ENCODE data around the gene FCGR3A. TPM values are rescaled to one million over a fixed set of nuclear protein-coding genes. Genes with fewer than 3 reads are reported as not detected.
"Not testable (repeated sequence)": the region's sequence is repeated elsewhere in the genome, so short reads cannot be mapped to it uniquely, and the experiment has no call there.

FCGR3A gene
- total RNA-seq, 1 experiment from 2014 or later: not detected

GRCh38 chr1:161529463-161530104, 20.0 kb downstream of the FCGR3A start:
- H2AFZ ChIP-seq; BruUV-seq (replicated peaks); H3K27ac ChIP-seq; H3K27me3 ChIP-seq (ENCODE audit: insufficient read depth, low read depth); DNase-seq; H3K36me3 ChIP-seq (ENCODE audit: low read depth); POLR2A ChIA-PET (ENCODE audit: unreplicated experiment); H3K4me1 ChIP-seq (replicated peaks; ENCODE audit: insufficient read depth); H3K9me3 ChIP-seq (ENCODE audit: insufficient read depth, low read depth); H3K79me2 ChIP-seq (ENCODE audit: low read depth); H3K9me2 ChIP-seq (ENCODE audit: insufficient read depth); H3F3A ChIP-seq (ENCODE audit: insufficient read depth, low read depth); H4K20me1 ChIP-seq (ENCODE audit: insufficient read depth): not testable (repeated sequence)
- intact Hi-C loops (cut with micrococcal nuclease; ENCODE audit: unreplicated experiment): loop anchor here (1.0 to 2.0 kb wide), 3 partner anchors 11 to 91 kb away; no protein-coding TSS in a partner anchor
- H3K4me2 ChIP-seq: peak overlapping the region; percentile 83
- peak overlapping the region; percentile 66; the same call in 1 of the 2 replicates for H3K4me3 ChIP-seq
- CTCF ChIA-PET: interaction anchor here (0.6 to 0.7 kb wide), 2 partner anchors 33 to 45 kb away, joined by 10 to 14 read pairs; no protein-coding TSS in a partner anchor

GRCh38 chr1:161528550-161528949, 21.1 kb downstream of the FCGR3A start:
- H3K27me3 ChIP-seq (ENCODE audit: insufficient read depth, low read depth); H3K27ac ChIP-seq; H4K20me1 ChIP-seq (ENCODE audit: insufficient read depth); H3K4me2 ChIP-seq; BruUV-seq (replicated peaks); POLR2A ChIA-PET (ENCODE audit: unreplicated experiment); intact Hi-C loops (cut with micrococcal nuclease; ENCODE audit: unreplicated experiment); H3K79me2 ChIP-seq (ENCODE audit: low read depth); H3K9me2 ChIP-seq (ENCODE audit: insufficient read depth); H3K36me3 ChIP-seq (ENCODE audit: low read depth); H3K4me3 ChIP-seq; H2AFZ ChIP-seq; H3K4me1 ChIP-seq (replicated peaks; ENCODE audit: insufficient read depth); DNase-seq; CTCF ChIA-PET; H3K9me3 ChIP-seq (ENCODE audit: insufficient read depth, low read depth): not testable (repeated sequence)
- H3F3A ChIP-seq (ENCODE audit: insufficient read depth, low read depth): peaks cover 15% of the 10 kb centered on the region; the same call in 1 of the 2 replicates

GRCh38 chr1:161525918-161526317, 23.7 kb downstream of the FCGR3A start:
- CTCF ChIA-PET; H3K27me3 ChIP-seq (ENCODE audit: insufficient read depth, low read depth); H3K4me3 ChIP-seq; intact Hi-C loops (cut with micrococcal nuclease; ENCODE audit: unreplicated experiment); H3K27ac ChIP-seq; H2AFZ ChIP-seq; POLR2A ChIA-PET (ENCODE audit: unreplicated experiment); DNase-seq; H3F3A ChIP-seq (ENCODE audit: insufficient read depth, low read depth); H3K36me3 ChIP-seq (ENCODE audit: low read depth); H3K4me2 ChIP-seq; H3K9me2 ChIP-seq (ENCODE audit: insufficient read depth); BruUV-seq (replicated peaks); H4K20me1 ChIP-seq (ENCODE audit: insufficient read depth); H3K79me2 ChIP-seq (ENCODE audit: low read depth); H3K4me1 ChIP-seq (replicated peaks; ENCODE audit: insufficient read depth); H3K9me3 ChIP-seq (ENCODE audit: insufficient read depth, low read depth): not testable (repeated sequence)

GRCh38 chr1:161525321-161525720, 24.3 kb downstream of the FCGR3A start:
- H3K4me2 ChIP-seq; H3K9me2 ChIP-seq (ENCODE audit: insufficient read depth); H3K9me3 ChIP-seq (ENCODE audit: insufficient read depth, low read depth); CTCF ChIA-PET; H3K4me3 ChIP-seq; BruUV-seq (replicated peaks); H3K27me3 ChIP-seq (ENCODE audit: insufficient read depth, low read depth); DNase-seq; H3K36me3 ChIP-seq (ENCODE audit: low read depth); H3K79me2 ChIP-seq (ENCODE audit: low read depth); H4K20me1 ChIP-seq (ENCODE audit: insufficient read depth); H3K27ac ChIP-seq; H3F3A ChIP-seq (ENCODE audit: insufficient read depth, low read depth); intact Hi-C loops (cut with micrococcal nuclease; ENCODE audit: unreplicated experiment); H3K4me1 ChIP-seq (replicated peaks; ENCODE audit: insufficient read depth); H2AFZ ChIP-seq; POLR2A ChIA-PET (ENCODE audit: unreplicated experiment): not testable (repeated sequence)

- CTCF ChIA-PET; H3K9me2 ChIP-seq (ENCODE audit: insufficient read depth); H3K9me3 ChIP-seq (ENCODE audit: insufficient read depth, low read depth); H3K79me2 ChIP-seq (ENCODE audit: low read depth); H3K27me3 ChIP-seq (ENCODE audit: insufficient read depth, low read depth); H4K20me1 ChIP-seq (ENCODE audit: insufficient read depth); H2AFZ ChIP-seq; intact Hi-C loops (cut with micrococcal nuclease; ENCODE audit: unreplicated experiment); H3K4me2 ChIP-seq; POLR2A ChIA-PET (ENCODE audit: unreplicated experiment); DNase-seq; H3F3A ChIP-seq (ENCODE audit: insufficient read depth, low read depth); H3K27ac ChIP-seq; H3K4me1 ChIP-seq (replicated peaks; ENCODE audit: insufficient read depth); BruUV-seq (replicated peaks); H3K36me3 ChIP-seq (ENCODE audit: low read depth); H3K4me3 ChIP-seq: not testable (repeated sequence)
Observed at GRCh38 chr1:161524742-161525291, 24.8 kb downstream of the FCGR3A start.

- intact Hi-C loops (cut with micrococcal nuclease; ENCODE audit: unreplicated experiment); POLR2A ChIA-PET (ENCODE audit: unreplicated experiment): not testable (repeated sequence)
- peak; percentile 59 to 66 for DNase-seq
Observed at GRCh38 chr1:161523817-161524741, 25.5 kb downstream of the FCGR3A start, which contains the start of gene HSPA6. TSS of gene HSPA6 (plus strand) at chr1:161524540. CDS start at chr1:161524659, 119 bp downstream.

More at GRCh38 chr1:161523817-161524741, 25.5 kb downstream of the FCGR3A start, which contains the start of gene HSPA6:
- not testable (repeated sequence) for H3K9me3 ChIP-seq (ENCODE audit: insufficient read depth, low read depth); H4K20me1 ChIP-seq (ENCODE audit: insufficient read depth); H3K27me3 ChIP-seq (ENCODE audit: insufficient read depth, low read depth); H3K36me3 ChIP-seq (ENCODE audit: low read depth); H3K4me1 ChIP-seq (replicated peaks; ENCODE audit: insufficient read depth); H3K9me2 ChIP-seq (ENCODE audit: insufficient read depth); BruUV-seq (replicated peaks); H3K79me2 ChIP-seq (ENCODE audit: low read depth); H3F3A ChIP-seq (ENCODE audit: insufficient read depth, low read depth)
- CTCF ChIA-PET: interaction anchor here (0.6 kb wide), 1 partner anchor 297 kb away, joined by 3 read pairs; no protein-coding TSS in a partner anchor
- Histone ChIP-seq H3K27ac (peak within 1 kb of the TSS; percentile 48), H3K4me2 (peak within 1 kb of the TSS; percentile 77), H2AFZ (peak within 1 kb of the TSS; percentile 89), H3K4me3 (peak within 1 kb of the TSS; percentile 77)

All from PC-9 (cell line).